Gastrocnemius medialis (tissue), 4 donors: ENCODE data around the gene PILRB.

Source experiments
- CTCF ChIP-seq, 5 experiments: fragments of 450-650 bp in 3 of 5; fragments of 200-600 bp in 2 of 5; sonication (generic) in 2 of 5; IDR thresholded peaks in 4 of 5; conservative IDR thresholded peaks in 1 of 5; 1 replicate in 4 of 5; 2 replicates in 1 of 5; pipeline ENCODE4 v1.5.1; 2016 to 2019; ENCODE audit warnings: antibody characterized with exemption in 5 of 5, mild to moderate bottlenecking in 3 of 5, moderate library complexity in 3 of 5
- POLR2A ChIP-seq, 2 donors: fragments of 450-650 bp; IDR thresholded peaks; one replicate each; pipeline ENCODE4 v1.6.1; 2017; ENCODE audit warnings: antibody characterized with exemption in 2 of 2, mild to moderate bottlenecking in 2 of 2, moderate library complexity in 2 of 2

GRCh38 chr7:100384628-100385294 lies 26.8 kb downstream of the PILRB start:
- no peak for TF ChIP-seq POLR2A (IDR thresholded peaks at IDR 0.05)
- no peak for TF ChIP-seq CTCF (IDR thresholded peaks at IDR 0.05 in 4 of 5, conservative IDR thresholded peaks at IDR 0.05 in 1 of 5)
